Activated CD4-positive, alpha-beta memory T cell treated with anti-CD3 and anti-CD28 coated beads, Interleukin-2, amount 10 ng/mL, durations not matched to agents 7 days and 5 days (primary cell): Measurements from ENCODE around the gene CCNB2. TPM values are rescaled to one million over a fixed set of nuclear protein-coding genes. Genes with fewer than 3 reads are reported as not detected.
"Not testable (repeated sequence)": the region's sequence is repeated elsewhere in the genome, so short reads cannot be mapped to it uniquely, and the experiment has no call there.

Experiments
- CTCF ChIA-PET: fragments of 350-600 bp; sonication (Branson Sonifier 250); formaldehyde crosslinking; loops from one replicate; lab custom pipeline; 2021; ENCODE audit warnings: antibody characterized with exemption, inconsistent platforms; lab: Charles Lee
- POLR2A ChIA-PET: fragments of 350-600 bp; sonication (Branson Sonifier 250); formaldehyde crosslinking; loops from one replicate; lab custom pipeline; 2021; ENCODE audit warnings: antibody characterized with exemption; lab: Charles Lee
- DNase-seq: peaks from one replicate; pipeline ENCODE4 v3.0.0-alpha.2; 2020
- H3K27ac Mint-ChIP-seq: one replicate; pipeline ENCODE4 v1.8.0; 2021; ENCODE audit warnings: mild to moderate bottlenecking, mixed read lengths
- H3K27me3 Mint-ChIP-seq: one replicate; pipeline ENCODE4 v1.8.0; 2021; ENCODE audit warnings: mixed read lengths
- H3K36me3 Mint-ChIP-seq: one replicate; pipeline ENCODE4 v1.8.0; 2021; ENCODE audit warnings: low read depth, mixed read lengths
- H3K4me1 Mint-ChIP-seq: one replicate; pipeline ENCODE4 v1.8.0; 2021; ENCODE audit warnings: mixed read lengths
- H3K4me3 Mint-ChIP-seq: one replicate; pipeline ENCODE4 v1.8.0; 2021; ENCODE audit warnings: mild to moderate bottlenecking, mixed read lengths
- H3K9me3 Mint-ChIP-seq: one replicate; pipeline ENCODE4 v1.8.0; 2021; ENCODE audit warnings: mixed read lengths
- total RNA-seq, 2 experiments: library from RNA; stranded (reverse); gene quantifications; one replicate each; pipeline ENCODE4 v1.2.3, GENCODE V29; 2021

Gene CCNB2
- total RNA-seq, 2 experiments from 2014 or later = 92.5 to 96.3 TPM

GRCh38 chr15:59138243-59138642 is 33.3 kb downstream of the CCNB2 start:
- Mint-ChIP-seq H3K27ac (no peak overlapping the region), H3K4me1 (peaks cover 45% of the 10 kb centered on the region), H3K27me3 (no peaks in the 10 kb centered on the region), H3K36me3 (peaks cover 72% of the 10 kb centered on the region), H3K9me3 (no peaks in the 10 kb centered on the region), H3K4me3 (no peak overlapping the region)
- ChIA-PET POLR2A (interaction anchor here (1.2 kb wide), 1 partner anchor 158 kb away, joined by 7 read pairs; no protein-coding TSS in a partner anchor), CTCF (interaction anchor here (0.7 to 2.3 kb wide), 16 partner anchors 27 to 910 kb away, joined by 3 to 27 read pairs (median 4); no protein-coding TSS in a partner anchor)
- DNase-seq = peak; percentile 72

- H3K4me1 Mint-ChIP-seq = peaks cover 45% of the 10 kb centered on the region
- H3K4me3 Mint-ChIP-seq = no peak overlapping the region
- peaks cover 51% of the 10 kb centered on the region for H3K36me3 Mint-ChIP-seq
- POLR2A ChIA-PET = no interaction called here
- CTCF ChIA-PET = interaction anchor here (1.3 kb wide), 1 partner anchor 388 kb away, joined by 5 read pairs; no protein-coding TSS in a partner anchor
- DNase-seq = no peak
- H3K27me3 Mint-ChIP-seq = no peaks in the 10 kb centered on the region
- H3K27ac Mint-ChIP-seq = peak overlapping the region; percentile 62
- H3K9me3 Mint-ChIP-seq = no peaks in the 10 kb centered on the region
Observed at GRCh38 chr15:59140422-59141226, 35.7 kb downstream of the CCNB2 start.

- CTCF ChIA-PET = no interaction called here
- H3K27me3 Mint-ChIP-seq = no peaks in the 10 kb centered on the region
- DNase-seq = no peak
- H3K4me3 Mint-ChIP-seq = no peak overlapping the region
- peaks cover 28% of the 10 kb centered on the region for H3K4me1 Mint-ChIP-seq
- POLR2A ChIA-PET = no interaction called here
- H3K36me3 Mint-ChIP-seq = peaks cover 29% of the 10 kb centered on the region
- no peaks in the 10 kb centered on the region for H3K9me3 Mint-ChIP-seq
- H3K27ac Mint-ChIP-seq = no peak overlapping the region
Observed at GRCh38 chr15:59143281-59143680, 38.3 kb downstream of the CCNB2 start.

GRCh38 chr15:59144594-59144993 is 39.6 kb downstream of the CCNB2 start:
- Mint-ChIP-seq H3K36me3 (peaks cover 21% of the 10 kb centered on the region), H3K4me1 (peaks cover 17% of the 10 kb centered on the region)
- H3K27ac Mint-ChIP-seq, CTCF ChIA-PET, H3K27me3 Mint-ChIP-seq, DNase-seq, H3K4me3 Mint-ChIP-seq, H3K9me3 Mint-ChIP-seq, POLR2A ChIA-PET: not testable (repeated sequence)

GRCh38 chr15:59147666-59148065 is 42.7 kb downstream of the CCNB2 start:
- ChIA-PET POLR2A (no interaction called here), CTCF (no interaction called here)
- Mint-ChIP-seq H3K4me3 (no peak overlapping the region), H3K27me3 (no peaks in the 10 kb centered on the region), H3K27ac (no peak overlapping the region), H3K36me3 (peaks cover 10% of the 10 kb centered on the region), H3K4me1 (no peaks in the 10 kb centered on the region), H3K9me3 (no peaks in the 10 kb centered on the region)
- DNase-seq = no peak

GRCh38 chr15:59148153-59148833 is 43.3 kb downstream of the CCNB2 start:
- H3K27me3 Mint-ChIP-seq = no peaks in the 10 kb centered on the region
- peaks cover 9% of the 10 kb centered on the region for H3K36me3 Mint-ChIP-seq
- H3K4me1 Mint-ChIP-seq = no peaks in the 10 kb centered on the region
- H3K9me3 Mint-ChIP-seq = no peaks in the 10 kb centered on the region
- no peak overlapping the region for H3K4me3 Mint-ChIP-seq
- no peak for DNase-seq
- ChIA-PET CTCF (no interaction called here), POLR2A (no interaction called here)
- no peak overlapping the region for H3K27ac Mint-ChIP-seq

- H3K9me3 Mint-ChIP-seq = no peaks in the 10 kb centered on the region
- H3K4me3 Mint-ChIP-seq = no peak overlapping the region
- H3K27me3 Mint-ChIP-seq = no peaks in the 10 kb centered on the region
- H3K4me1 Mint-ChIP-seq = no peaks in the 10 kb centered on the region
- no peak overlapping the region for H3K27ac Mint-ChIP-seq
- ChIA-PET POLR2A (interaction anchor here (0.6 kb wide), 1 partner anchor 288 kb away, joined by 3 read pairs; no protein-coding TSS in a partner anchor), CTCF (no interaction called here)
- DNase-seq = no peak
- H3K36me3 Mint-ChIP-seq = peaks cover 9% of the 10 kb centered on the region
Observed at GRCh38 chr15:59150185-59150584, 45.2 kb downstream of the CCNB2 start.

- Mint-ChIP-seq H3K27ac (no peak overlapping the region), H3K9me3 (no peaks in the 10 kb centered on the region), H3K36me3 (peaks cover 9% of the 10 kb centered on the region), H3K4me1 (no peaks in the 10 kb centered on the region), H3K27me3 (no peaks in the 10 kb centered on the region), H3K4me3 (no peak overlapping the region)
- DNase-seq = no peak
- ChIA-PET CTCF (interaction anchor here (0.8 to 1.2 kb wide), 2 partner anchors 22 to 348 kb away, joined by 3 read pairs; no protein-coding TSS in a partner anchor), POLR2A (no interaction called here)
Observed at GRCh38 chr15:59152694-59153450, 47.9 kb downstream of the CCNB2 start.

- Mint-ChIP-seq H3K27me3 (no peaks in the 10 kb centered on the region), H3K4me1 (no peaks in the 10 kb centered on the region), H3K9me3 (no peaks in the 10 kb centered on the region), H3K36me3 (peaks cover 9% of the 10 kb centered on the region), H3K4me3 (no peak overlapping the region), H3K27ac (no peak overlapping the region)
- CTCF ChIA-PET = interaction anchor here (1.0 kb wide), 1 partner anchor 379 kb away, joined by 3 read pairs; no protein-coding TSS in a partner anchor
- POLR2A ChIA-PET = no interaction called here
- DNase-seq = no peak
Observed at GRCh38 chr15:59153466-59153865, 48.5 kb downstream of the CCNB2 start.

- Mint-ChIP-seq H3K4me1 (no peaks in the 10 kb centered on the region), H3K27ac (no peak overlapping the region), H3K9me3 (no peaks in the 10 kb centered on the region), H3K36me3 (peaks cover 9% of the 10 kb centered on the region), H3K27me3 (no peaks in the 10 kb centered on the region), H3K4me3 (no peak overlapping the region)
- ChIA-PET CTCF (interaction anchor here (0.8 to 1.0 kb wide), 2 partner anchors 378 to 488 kb away, joined by 3 read pairs; no protein-coding TSS in a partner anchor), POLR2A (no interaction called here)
- no peak for DNase-seq
Observed at GRCh38 chr15:59154243-59154642, 49.3 kb downstream of the CCNB2 start.

- H3K4me3 Mint-ChIP-seq = no peak overlapping the region
- ChIA-PET POLR2A (no interaction called here), CTCF (no interaction called here)
- no peaks in the 10 kb centered on the region for H3K9me3 Mint-ChIP-seq
- no peak for DNase-seq
- H3K4me1 Mint-ChIP-seq = no peaks in the 10 kb centered on the region
- peaks cover 6% of the 10 kb centered on the region for H3K36me3 Mint-ChIP-seq
- no peaks in the 10 kb centered on the region for H3K27me3 Mint-ChIP-seq
- H3K27ac Mint-ChIP-seq = no peak overlapping the region
Observed at GRCh38 chr15:59155431-59155830, 50.5 kb downstream of the CCNB2 start.

- Mint-ChIP-seq H3K36me3 (peaks cover 6% of the 10 kb centered on the region), H3K27me3 (no peaks in the 10 kb centered on the region), H3K27ac (no peak overlapping the region), H3K4me3 (no peak overlapping the region), H3K4me1 (no peaks in the 10 kb centered on the region), H3K9me3 (no peaks in the 10 kb centered on the region)
- no peak for DNase-seq
- ChIA-PET CTCF (interaction anchor here (1.0 kb wide), 1 partner anchor 371 kb away, joined by 3 read pairs; no protein-coding TSS in a partner anchor), POLR2A (no interaction called here)
Observed at GRCh38 chr15:59157396-59157795, 52.5 kb downstream of the CCNB2 start.
